ENCODE measurements around the gene CD207. TPM values are rescaled to one million over a fixed set of nuclear protein-coding genes. Genes with fewer than 3 reads are reported as not detected.

CD207 gene
- total RNA-seq, 4 donors from 2014 or later, result 0.21 TPM; not detected in 3

GRCh38 chr2:70834881-70835280 lies 735 bp downstream of the CD207 start:
- DNase-seq (ENCODE audit: low spot score in 2 of 2), result no peak
- WGBS, 2 donors, result 76 to 77% methylated on average over 4 of the region's 4 CpGs
- H3K27ac ChIP-seq, result no peak overlapping the region
- no peak overlapping the region for H3K4me3 ChIP-seq
- H3K9me3 ChIP-seq, result peaks cover 0 to 3% (median 0%) of the 10 kb centered on the region in 4 donors
- no peak for TF ChIP-seq CTCF (IDR thresholded peaks at IDR 0.05)
- no peak for TF ChIP-seq EP300 (IDR thresholded peaks at IDR 0.05)
- no peak for TF ChIP-seq POLR2A (IDR thresholded peaks at IDR 0.05)
- H3K4me1 ChIP-seq, result no peaks in the 10 kb centered on the region
- H3K27me3 ChIP-seq, result no peaks in the 10 kb centered on the region
- H3K36me3 ChIP-seq, result no peaks in the 10 kb centered on the region

DNA sequence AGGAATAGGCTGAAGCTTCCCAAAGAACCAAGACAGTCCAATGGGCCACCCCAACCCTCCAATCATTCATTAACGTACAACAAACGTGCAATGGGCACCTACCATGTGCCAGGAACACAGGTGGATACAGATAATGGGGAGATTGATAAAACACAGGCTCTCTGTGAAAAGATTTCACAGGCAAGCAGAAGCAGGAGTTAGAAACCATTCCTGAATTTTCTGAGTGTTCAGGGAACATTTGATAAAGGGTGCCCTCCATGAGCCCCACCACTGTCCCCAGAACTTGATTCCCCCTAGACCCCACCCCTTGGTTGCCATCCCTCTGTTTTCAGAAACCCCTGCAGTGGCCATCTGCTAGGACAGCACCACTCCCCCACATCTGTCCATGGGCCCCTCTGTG lies 1.5 kb downstream of the CD207 start:
- no peaks in the 10 kb centered on the region for H3K36me3 ChIP-seq
- no peak overlapping the region for H3K27ac ChIP-seq
- TF ChIP-seq EP300 (IDR thresholded peaks at IDR 0.05), result no peak
- no peak for TF ChIP-seq CTCF (IDR thresholded peaks at IDR 0.05)
- TF ChIP-seq POLR2A (IDR thresholded peaks at IDR 0.05), result no peak
- H3K4me3 ChIP-seq, result no peak overlapping the region
- 84 to 87% methylated on average over 2 of the region's 2 CpGs for WGBS, 2 donors
- no peak for DNase-seq (ENCODE audit: low spot score in 2 of 2)
- H3K4me1 ChIP-seq, result no peaks in the 10 kb centered on the region
- H3K27me3 ChIP-seq, result no peaks in the 10 kb centered on the region
- H3K9me3 ChIP-seq, result peaks cover 0 to 3% (median 0%) of the 10 kb centered on the region in 4 donors

DNA sequence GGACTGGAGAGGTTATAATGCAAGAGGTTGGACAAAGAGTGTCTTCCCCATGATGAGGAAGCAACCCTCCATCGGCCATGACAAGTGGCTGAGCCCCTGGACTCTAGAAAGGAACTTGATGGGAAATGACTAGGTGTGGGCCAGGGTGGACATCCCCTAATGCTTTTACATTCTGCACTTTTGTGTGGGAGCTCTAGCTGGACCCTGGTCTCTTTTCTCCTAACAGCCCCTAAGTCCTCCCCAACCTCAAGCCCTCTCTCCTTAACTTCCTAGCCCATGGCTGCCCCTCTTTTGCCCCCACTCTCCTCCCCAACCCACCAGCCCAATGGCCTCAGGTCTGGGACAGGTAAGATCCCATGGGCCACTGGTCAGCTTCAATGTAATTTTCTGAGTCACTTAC lies 2.4 kb downstream of the CD207 start:
- Histone ChIP-seq H3K9me3 (peaks cover 0 to 3% (median 0%) of the 10 kb centered on the region in 4 donors), H3K36me3 (no peaks in the 10 kb centered on the region), H3K4me3 (no peak overlapping the region), H3K27ac (no peak overlapping the region), H3K27me3 (no peaks in the 10 kb centered on the region), H3K4me1 (no peaks in the 10 kb centered on the region)
- WGBS, 2 donors, result 76 to 91% methylated on average over 1 of the region's 1 CpG
- TF ChIP-seq POLR2A (IDR thresholded peaks at IDR 0.05) (no peak), EP300 (IDR thresholded peaks at IDR 0.05) (no peak), CTCF (IDR thresholded peaks at IDR 0.05) (no peak)
- DNase-seq (ENCODE audit: low spot score in 2 of 2), result no peak

GRCh38 chr2:70832386-70832785 lies 3.2 kb downstream of the CD207 start:
- no peaks in the 10 kb centered on the region for H3K36me3 ChIP-seq
- no peak overlapping the region for H3K27ac ChIP-seq
- 93 to 94% methylated on average over 2 of the region's 2 CpGs for WGBS, 2 donors
- TF ChIP-seq EP300 (IDR thresholded peaks at IDR 0.05) (no peak), CTCF (IDR thresholded peaks at IDR 0.05) (no peak), POLR2A (IDR thresholded peaks at IDR 0.05) (no peak)
- no peaks in the 10 kb centered on the region for H3K27me3 ChIP-seq
- no peaks in the 10 kb centered on the region for H3K4me1 ChIP-seq
- DNase-seq (ENCODE audit: low spot score in 2 of 2), result no peak
- H3K9me3 ChIP-seq, result peaks cover 0 to 3% (median 0%) of the 10 kb centered on the region in 4 donors
- no peak overlapping the region for H3K4me3 ChIP-seq

DNA sequence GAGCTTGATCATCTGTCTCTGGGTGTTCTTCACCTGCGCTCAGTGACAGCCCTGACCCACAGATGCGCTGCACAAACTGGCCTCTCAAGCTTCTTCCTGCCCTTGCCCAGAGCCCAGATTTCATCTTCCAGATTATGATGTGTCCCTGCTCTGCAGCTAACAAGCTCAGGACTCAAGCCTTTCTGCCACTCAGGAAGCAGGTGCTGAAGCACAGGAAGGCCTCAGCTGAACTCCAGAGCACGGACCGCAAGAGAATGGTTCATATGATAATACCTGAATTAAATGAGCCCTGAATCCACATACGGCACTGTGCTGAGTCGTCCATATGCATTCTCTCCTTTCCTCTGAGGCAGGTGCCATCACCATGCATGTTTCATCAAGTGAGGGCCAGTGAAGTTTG lies 3.8 kb downstream of the CD207 start:
- no peak for TF ChIP-seq CTCF (IDR thresholded peaks at IDR 0.05)
- TF ChIP-seq EP300 (IDR thresholded peaks at IDR 0.05), result no peak
- TF ChIP-seq POLR2A (IDR thresholded peaks at IDR 0.05), result no peak
- WGBS, 2 donors, result 75 to 85% methylated on average over 6 of the region's 6 CpGs
- Histone ChIP-seq H3K27me3 (no peaks in the 10 kb centered on the region), H3K4me3 (no peak overlapping the region), H3K36me3 (no peaks in the 10 kb centered on the region), H3K27ac (no peak overlapping the region), H3K9me3 (peaks cover 0 to 3% (median 0%) of the 10 kb centered on the region in 4 donors), H3K4me1 (no peaks in the 10 kb centered on the region)
- DNase-seq (ENCODE audit: low spot score in 2 of 2), result no peak

All from tibial nerve (tissue), 4 donors.